ENCODE measurements around the gene LILRB1. TPM values are rescaled to one million over a fixed set of nuclear protein-coding genes. Genes with fewer than 3 reads are reported as not detected.

LILRB1 gene
- total RNA-seq, 1 donor from 2014 or later: 1.5 TPM

GRCh38 chr19:54608792-54609191 lies 21.5 kb upstream of the LILRB1 start:
- no peaks in the 10 kb centered on the region for H3K36me3 ChIP-seq
- no peak for DNase-seq
- no peak overlapping the region for H3K4me3 ChIP-seq
- H3K27me3 ChIP-seq (ENCODE audit: low read depth): peaks cover 31% of the 10 kb centered on the region
- H3K9me3 ChIP-seq (replicated peaks): peaks cover 57% of the 10 kb centered on the region
- TF ChIP-seq, protein P1, sequence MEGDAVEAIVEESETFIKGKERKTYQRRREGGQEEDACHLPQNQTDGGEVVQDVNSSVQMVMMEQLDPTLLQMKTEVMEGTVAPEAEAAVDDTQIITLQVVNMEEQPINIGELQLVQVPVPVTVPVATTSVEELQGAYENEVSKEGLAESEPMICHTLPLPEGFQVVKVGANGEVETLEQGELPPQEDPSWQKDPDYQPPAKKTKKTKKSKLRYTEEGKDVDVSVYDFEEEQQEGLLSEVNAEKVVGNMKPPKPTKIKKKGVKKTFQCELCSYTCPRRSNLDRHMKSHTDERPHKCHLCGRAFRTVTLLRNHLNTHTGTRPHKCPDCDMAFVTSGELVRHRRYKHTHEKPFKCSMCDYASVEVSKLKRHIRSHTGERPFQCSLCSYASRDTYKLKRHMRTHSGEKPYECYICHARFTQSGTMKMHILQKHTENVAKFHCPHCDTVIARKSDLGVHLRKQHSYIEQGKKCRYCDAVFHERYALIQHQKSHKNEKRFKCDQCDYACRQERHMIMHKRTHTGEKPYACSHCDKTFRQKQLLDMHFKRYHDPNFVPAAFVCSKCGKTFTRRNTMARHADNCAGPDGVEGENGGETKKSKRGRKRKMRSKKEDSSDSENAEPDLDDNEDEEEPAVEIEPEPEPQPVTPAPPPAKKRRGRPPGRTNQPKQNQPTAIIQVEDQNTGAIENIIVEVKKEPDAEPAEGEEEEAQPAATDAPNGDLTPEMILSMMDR (IDR thresholded peaks at IDR 0.05; ENCODE audit: borderline replicate concordance): no peak
- H3K4me1 ChIP-seq: no peaks in the 10 kb centered on the region
- intact Hi-C loops (cut with micrococcal nuclease): no loop called here
- H3K27ac ChIP-seq (replicated peaks): no peak overlapping the region

GRCh38 chr19:54609356-54609791 lies 20.9 kb upstream of the LILRB1 start:
- TF ChIP-seq, protein P1 (IDR thresholded peaks at IDR 0.05; ENCODE audit: borderline replicate concordance): no peak
- H3K4me1 ChIP-seq: no peaks in the 10 kb centered on the region
- peaks cover 57% of the 10 kb centered on the region for H3K9me3 ChIP-seq (replicated peaks)
- no peak overlapping the region for H3K27ac ChIP-seq (replicated peaks)
- no peak overlapping the region for H3K4me3 ChIP-seq
- DNase-seq: no peak
- H3K36me3 ChIP-seq: no peaks in the 10 kb centered on the region
- intact Hi-C loops (cut with micrococcal nuclease): no loop called here
- peaks cover 30% of the 10 kb centered on the region for H3K27me3 ChIP-seq (ENCODE audit: low read depth)

DNA sequence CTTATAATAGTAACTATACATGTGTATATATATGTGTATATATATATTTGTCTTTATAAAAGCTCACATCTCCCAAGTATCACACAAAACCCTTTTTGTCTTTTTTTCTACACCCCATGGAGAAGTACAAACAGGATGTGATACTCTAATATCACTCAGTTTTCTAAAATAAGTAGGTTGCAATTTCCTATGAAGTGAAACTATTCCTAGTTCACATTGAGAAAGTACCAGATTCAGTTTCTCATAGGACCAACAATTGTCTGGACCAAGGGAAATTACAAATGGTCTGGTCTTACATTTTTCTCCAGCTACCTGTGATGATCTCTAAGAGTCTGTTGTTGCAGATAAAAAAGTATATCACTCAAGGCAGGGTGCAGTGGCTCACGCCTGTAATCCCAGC lies 17.9 kb upstream of the LILRB1 start:
- H3K4me3 ChIP-seq: no peak overlapping the region
- no peak for DNase-seq
- H3K9me3 ChIP-seq (replicated peaks): peaks cover 59% of the 10 kb centered on the region
- no peaks in the 10 kb centered on the region for H3K36me3 ChIP-seq
- TF ChIP-seq, protein P1 (IDR thresholded peaks at IDR 0.05; ENCODE audit: borderline replicate concordance): no peak
- intact Hi-C loops (cut with micrococcal nuclease): no loop called here
- H3K27me3 ChIP-seq (ENCODE audit: low read depth): peaks cover 15% of the 10 kb centered on the region
- H3K27ac ChIP-seq (replicated peaks): no peak overlapping the region
- H3K4me1 ChIP-seq: no peaks in the 10 kb centered on the region

GRCh38 chr19:54614726-54615125 lies 15.6 kb upstream of the LILRB1 start:
- peaks cover 56% of the 10 kb centered on the region for H3K9me3 ChIP-seq (replicated peaks)
- H3K4me1 ChIP-seq: no peaks in the 10 kb centered on the region
- TF ChIP-seq, protein P1 (IDR thresholded peaks at IDR 0.05; ENCODE audit: borderline replicate concordance): no peak
- intact Hi-C loops (cut with micrococcal nuclease): no loop called here
- no peak overlapping the region for H3K4me3 ChIP-seq
- no peak for DNase-seq
- no peaks in the 10 kb centered on the region for H3K36me3 ChIP-seq
- no peaks in the 10 kb centered on the region for H3K27me3 ChIP-seq (ENCODE audit: low read depth)
- H3K27ac ChIP-seq (replicated peaks): no peak overlapping the region

- Histone ChIP-seq H3K27me3 (ENCODE audit: low read depth) (no peaks in the 10 kb centered on the region), H3K27ac (replicated peaks) (no peak overlapping the region), H3K36me3 (no peaks in the 10 kb centered on the region), H3K4me3 (no peak overlapping the region), H3K4me1 (no peaks in the 10 kb centered on the region), H3K9me3 (replicated peaks) (peaks cover 43% of the 10 kb centered on the region)
- intact Hi-C loops (cut with micrococcal nuclease): no loop called here
- DNase-seq: no peak
- TF ChIP-seq, protein P1 (IDR thresholded peaks at IDR 0.05; ENCODE audit: borderline replicate concordance): no peak
Observed at GRCh38 chr19:54616057-54616456, 14.2 kb upstream of the LILRB1 start.

Data from left ventricle myocardium inferior (tissue), 1 donor.